Measurements from ENCODE around the gene CKS2.

CKS2 gene

DNA sequence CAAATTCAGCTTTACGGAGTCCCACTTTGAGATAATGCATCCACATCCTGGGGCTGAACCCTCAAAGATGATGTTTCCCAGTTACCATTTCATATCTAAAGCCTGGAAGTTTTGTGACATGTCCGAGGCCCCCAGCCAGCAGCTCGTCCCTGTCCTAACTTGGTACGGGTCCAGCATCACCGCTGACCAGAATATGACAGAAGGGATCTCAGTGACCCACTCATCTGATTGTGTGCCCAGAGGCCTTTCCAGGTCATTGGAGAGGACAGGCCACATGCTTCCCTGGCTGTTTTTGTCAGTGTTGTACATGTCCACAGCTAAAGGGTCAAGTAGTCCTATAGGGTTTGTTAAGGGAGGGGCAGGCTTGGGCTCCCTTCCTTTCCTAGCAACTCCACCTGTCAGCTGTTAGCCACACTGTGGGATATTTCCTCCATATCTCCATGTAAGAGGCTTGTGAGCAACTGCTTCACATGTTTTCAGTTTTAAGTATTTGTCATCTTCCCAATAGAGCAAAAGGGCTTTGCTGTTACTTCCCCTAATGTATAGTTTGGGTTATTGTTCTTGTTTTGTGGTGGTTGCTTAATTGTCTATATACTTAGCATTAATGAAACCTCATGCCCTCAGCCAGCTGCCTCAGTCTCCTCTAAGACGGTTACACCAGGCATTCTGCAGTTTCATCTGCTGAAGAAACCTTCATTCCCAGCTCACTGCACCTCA is 40.7 kb downstream of the CKS2 start:
- DNase-seq: no peak

- DNase-seq: no peak
Measured at GRCh38 chr9:89352451-89352850, 41.5 kb downstream of the CKS2 start.

- no peak for DNase-seq
Measured at GRCh38 chr9:89352874-89353649, 42.1 kb downstream of the CKS2 start.

- no peak for DNase-seq
Measured at GRCh38 chr9:89353989-89354388, 43.0 kb downstream of the CKS2 start.

DNA sequence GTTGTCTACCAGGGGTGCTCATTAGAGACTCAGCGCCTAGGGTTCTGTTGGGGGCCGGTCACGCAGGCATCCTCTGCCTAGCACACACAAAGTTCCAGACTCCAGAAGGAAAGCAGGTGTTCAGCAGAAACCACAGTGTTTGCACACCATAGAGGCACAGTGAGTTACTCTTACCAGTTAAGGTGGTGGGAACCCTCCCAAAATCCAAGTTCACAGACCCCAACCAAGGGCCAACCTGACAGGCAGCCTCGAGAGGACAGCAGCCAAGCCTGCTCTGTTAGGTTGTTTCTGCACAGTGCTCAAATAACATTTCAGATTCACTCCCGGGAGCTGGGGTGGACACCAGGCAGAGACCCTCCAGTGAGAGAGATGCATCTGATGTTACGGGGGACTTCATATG is 43.5 kb downstream of the CKS2 start:
- DNase-seq: no peak

GRCh38 chr9:89356782-89357181 is 45.8 kb downstream of the CKS2 start:
- no peak for DNase-seq

DNA sequence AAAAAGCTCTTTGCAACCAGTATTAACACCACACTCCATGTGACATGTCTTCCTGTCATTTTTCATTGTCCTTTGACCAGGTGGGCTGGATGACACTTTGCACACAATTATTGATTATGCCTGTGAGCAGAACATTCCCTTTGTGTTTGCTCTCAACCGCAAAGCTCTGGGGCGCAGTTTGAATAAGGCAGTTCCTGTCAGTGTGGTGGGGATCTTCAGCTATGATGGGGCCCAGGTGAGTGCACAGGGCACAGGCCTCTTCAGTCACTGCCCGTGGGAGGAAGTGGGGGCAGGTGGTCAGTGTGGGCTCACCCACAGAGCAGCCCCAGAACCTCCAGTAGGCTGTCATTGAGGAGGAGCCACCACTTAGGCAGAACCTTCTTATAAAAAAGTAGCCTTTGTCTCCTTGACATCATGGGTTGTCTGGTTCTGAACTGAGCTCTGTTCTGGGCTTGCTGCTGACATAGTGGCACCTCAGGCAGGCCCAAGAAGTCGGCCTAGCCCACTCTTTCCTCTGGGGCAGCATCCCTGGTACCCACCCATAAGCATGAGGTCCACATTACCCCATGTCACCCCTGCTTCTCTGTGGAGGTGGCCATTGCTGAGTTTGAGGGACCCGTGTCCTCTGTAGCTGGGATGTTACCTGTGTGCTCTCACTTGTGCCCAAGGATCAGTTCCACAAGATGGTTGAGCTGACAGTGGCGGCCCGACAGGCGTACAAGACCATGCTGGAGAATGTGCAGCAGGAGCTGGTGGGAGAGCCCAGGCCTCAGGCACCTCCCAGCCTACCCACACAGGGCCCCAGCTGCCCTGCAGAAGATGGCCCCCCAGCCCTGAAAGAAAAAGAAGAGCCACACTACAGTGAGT is 46.6 kb downstream of the CKS2 start:
- no peak for DNase-seq

DNA sequence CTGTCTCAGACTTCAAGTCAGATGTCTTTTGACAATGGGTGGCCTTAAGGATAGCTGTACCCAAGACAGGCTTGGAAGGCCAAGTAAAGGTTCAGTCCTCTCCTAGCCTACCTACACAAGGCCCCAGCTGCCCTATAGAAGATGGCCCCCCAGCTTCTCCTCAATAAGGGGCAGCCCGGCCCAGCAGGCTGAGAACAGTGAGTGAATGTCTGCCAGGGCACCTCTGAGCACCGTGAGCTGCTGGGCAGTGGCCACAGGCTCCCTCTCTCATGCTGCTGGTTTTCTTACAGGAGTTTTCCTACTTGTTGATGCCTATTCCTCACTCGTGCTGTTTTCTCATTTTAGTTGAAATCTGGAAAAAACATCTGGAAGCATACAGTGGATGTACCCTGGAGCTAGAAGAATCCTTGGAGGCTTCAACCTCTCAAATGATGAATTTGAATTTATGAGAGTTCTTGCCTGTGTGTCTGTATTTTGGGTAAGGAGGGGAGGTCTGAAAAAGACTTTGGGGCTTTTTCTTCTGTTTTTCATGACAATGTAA is 47.5 kb downstream of the CKS2 start:
- no peak for DNase-seq

DNA sequence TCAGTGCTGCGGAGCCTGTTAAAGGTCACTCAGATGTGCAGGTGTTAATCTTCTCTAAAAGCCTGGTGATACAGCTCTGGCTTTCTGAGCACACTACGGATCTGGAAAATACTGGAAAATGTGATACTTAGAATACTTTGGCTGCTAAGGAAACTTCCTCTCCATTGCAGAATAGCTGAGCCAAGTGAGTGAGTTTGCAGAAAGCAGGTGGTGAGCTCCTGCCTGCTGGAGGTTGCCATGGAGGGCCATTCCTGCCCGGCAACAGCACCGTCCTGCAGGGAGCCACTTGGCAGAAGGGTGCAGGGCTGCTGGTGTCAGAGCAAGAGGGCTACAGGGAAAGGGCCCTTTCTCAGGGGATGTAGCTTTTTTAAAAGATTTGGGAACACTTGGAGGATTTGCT is 48.0 kb downstream of the CKS2 start:
- no peak for DNase-seq

GRCh38 chr9:89359751-89360261 is 48.8 kb downstream of the CKS2 start:
- DNase-seq: no peak

- DNase-seq: no peak
Measured at GRCh38 chr9:89360465-89360864, 49.5 kb downstream of the CKS2 start.

GRCh38 chr9:89361031-89361430 is 50.0 kb downstream of the CKS2 start:
- DNase-seq: no peak

GRCh38 chr9:89361816-89362646 is 51.0 kb downstream of the CKS2 start:
- DNase-seq: no peak

DNA sequence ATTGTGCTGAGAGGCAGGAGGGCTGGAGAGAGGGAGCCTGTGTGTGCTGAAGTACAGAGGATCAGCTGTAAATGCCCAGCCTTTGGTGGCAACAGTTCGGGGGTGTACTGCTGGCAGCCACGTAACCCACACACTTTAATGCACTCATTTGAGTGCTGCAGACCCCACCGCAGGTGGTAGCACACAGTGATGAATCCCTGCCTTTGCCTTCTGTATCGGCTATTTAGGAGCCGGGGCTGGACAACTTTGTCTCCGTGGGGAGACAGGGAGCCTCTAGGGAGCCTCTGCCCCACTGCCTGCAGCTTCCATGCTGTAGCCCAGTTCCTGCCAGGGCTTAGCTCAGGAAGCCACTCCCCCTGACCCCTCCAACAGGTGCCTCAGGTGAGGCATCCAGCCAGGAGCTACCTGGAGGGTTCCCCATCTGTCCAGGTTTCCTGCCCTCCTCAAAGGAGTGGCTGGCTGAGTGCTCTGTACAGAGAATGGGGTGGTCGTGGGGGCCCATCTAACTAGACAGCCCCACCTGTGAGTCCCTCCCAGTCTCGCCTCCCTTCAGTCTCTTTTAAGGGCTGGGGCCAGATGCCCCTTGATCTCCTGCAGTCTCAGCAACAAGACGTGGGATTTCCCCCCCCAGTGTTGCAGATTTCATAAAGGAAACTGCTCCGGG is 51.8 kb downstream of the CKS2 start:
- DNase-seq: no peak

GRCh38 chr9:89363311-89363670 is 52.3 kb downstream of the CKS2 start:
- DNase-seq: no peak

- no peak for DNase-seq
Measured at GRCh38 chr9:89363921-89364665, 53.1 kb downstream of the CKS2 start.

- no peak for DNase-seq
Measured at GRCh38 chr9:89364666-89365531, 53.9 kb downstream of the CKS2 start.

- DNase-seq: no peak
Measured at GRCh38 chr9:89365532-89365912, 54.5 kb downstream of the CKS2 start.
